Stimulated activated CD8-positive, alpha-beta memory T cell treated with anti-CD3 and anti-CD28 coated beads, Interleukin-12 subunit alpha, Interleukin-12 subunit beta, amount 100 ng/mL, for 24 hours (primary cell): ENCODE results near the gene ZNF202.
"Not testable (repeated sequence)": the region's sequence is repeated elsewhere in the genome, so short reads cannot be mapped to it uniquely, and the experiment has no call there.

Experiments used
- DNase-seq: peaks from one replicate; pipeline ENCODE4 v3.0.0-alpha.2; 2020; ENCODE audit errors: extremely low read depth

The ZNF202 gene

DNA sequence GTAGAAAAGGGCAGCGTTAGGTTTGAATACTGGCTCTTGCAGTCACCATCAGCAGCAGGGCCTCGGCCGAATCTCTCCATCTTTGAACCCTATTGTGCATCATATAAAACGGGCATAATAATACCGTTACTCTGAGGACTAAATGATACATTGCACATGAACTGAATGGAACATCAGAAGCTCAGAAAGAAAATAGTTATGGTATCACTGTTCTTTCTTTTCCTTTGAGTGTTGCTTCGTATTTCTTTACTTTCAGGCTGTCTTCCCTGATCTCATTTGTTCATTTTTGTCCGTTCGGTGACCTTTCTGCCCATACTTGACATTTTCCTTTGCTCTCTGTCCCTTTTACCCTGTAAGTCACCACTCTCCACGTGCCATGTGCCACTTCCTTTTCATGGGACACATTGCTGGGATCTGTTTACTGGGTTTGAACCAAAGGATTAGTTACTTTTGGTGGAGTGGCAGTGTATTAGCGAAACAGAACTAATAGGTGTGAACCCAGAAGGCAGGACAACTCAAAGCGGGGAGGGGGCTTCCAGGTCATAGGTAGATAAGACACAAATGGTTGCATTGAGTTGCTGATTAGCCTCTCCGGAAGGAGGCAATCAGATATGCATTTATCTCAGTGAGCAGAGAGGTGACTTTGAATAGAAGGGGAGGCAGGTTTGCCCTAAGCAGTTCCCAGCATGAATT, 717 bp upstream of the ZNF202 start:
- no peak for DNase-seq

DNA sequence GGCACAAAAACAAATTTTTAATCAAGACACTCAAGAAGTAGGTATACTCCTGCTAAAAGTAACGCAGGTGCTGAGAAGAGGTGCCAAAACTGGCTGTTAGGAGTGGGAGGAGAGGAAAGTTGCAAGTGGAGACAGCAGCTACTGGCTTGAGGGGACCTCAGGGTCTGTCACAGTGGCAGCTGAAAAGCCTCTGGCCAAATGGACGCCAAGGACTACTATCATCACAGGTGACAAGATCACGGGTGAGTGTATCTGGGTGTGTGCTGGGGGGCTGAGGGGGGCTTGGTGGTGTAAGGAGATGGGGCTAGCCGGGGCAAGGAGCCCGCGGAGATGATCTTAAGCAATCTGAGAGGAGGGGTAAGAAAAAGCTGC, 687 bp downstream of the ZNF202 start:
- DNase-seq = no peak

GRCh38 chr11:123738374-123738773, 3.1 kb downstream of the ZNF202 start:
- DNase-seq = no peak

- no peak for DNase-seq
Observed at GRCh38 chr11:123736769-123737168, 4.7 kb downstream of the ZNF202 start.

DNA sequence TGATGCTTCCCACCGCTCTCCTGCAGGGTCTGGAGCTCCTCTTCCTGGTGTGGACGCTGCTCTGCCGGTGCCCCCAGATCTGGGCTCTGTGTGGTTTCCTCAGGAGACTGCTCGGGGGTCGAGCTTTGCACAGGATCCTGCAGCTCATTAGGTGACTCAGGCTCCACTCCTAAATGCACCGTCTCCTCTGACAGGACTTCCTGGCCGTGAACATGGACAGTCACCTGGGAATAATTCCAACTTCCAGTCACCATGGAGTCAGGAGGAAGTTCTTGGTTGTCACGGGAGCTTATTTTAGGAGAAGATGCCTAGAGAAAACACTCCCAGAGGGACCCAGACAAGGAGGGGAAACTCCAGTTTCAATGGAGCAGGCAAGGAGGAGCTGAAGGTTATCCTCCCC, 11.9 kb downstream of the ZNF202 start:
- no peak for DNase-seq

- no peak for DNase-seq
Observed at GRCh38 chr11:123725995-123726655, 15.3 kb downstream of the ZNF202 start.

DNA sequence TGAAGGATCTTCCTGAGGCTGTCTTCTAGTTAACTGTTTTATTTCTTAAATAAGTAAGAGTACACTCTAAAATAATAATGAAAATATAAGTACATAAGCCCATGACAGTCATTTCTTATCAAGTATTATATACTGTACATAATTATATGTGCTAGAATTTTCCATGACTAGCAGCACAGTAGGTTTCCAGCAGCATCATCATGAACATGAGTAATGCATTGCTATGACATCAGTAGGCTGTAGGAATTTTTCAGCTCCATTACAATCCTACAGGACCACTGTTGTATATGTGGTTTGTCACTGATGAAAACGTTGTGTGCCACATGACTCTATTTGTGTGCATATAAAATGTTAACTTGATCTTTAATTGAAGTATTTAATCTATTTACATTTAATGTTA, 22.0 kb downstream of the ZNF202 start:
- DNase-seq = no peak

DNA sequence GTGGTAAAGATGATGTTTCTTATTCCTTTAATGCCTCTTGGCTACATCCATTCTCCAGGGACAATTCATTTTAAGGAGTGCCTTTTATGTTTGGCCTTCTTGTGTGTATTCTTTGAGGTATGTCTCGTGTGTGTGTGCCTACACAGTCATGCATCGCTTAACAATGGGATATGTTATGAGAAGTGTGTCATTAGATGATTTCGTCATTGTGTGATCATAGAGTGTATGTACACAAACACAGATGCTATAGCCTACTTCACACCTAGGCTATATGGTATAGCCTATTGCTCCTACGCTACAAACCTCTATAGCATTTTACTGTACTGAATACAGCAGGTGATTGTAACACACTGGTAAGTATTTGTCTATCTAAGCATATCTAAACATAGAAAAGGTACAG, 23.0 kb downstream of the ZNF202 start:
- DNase-seq = no peak

DNA sequence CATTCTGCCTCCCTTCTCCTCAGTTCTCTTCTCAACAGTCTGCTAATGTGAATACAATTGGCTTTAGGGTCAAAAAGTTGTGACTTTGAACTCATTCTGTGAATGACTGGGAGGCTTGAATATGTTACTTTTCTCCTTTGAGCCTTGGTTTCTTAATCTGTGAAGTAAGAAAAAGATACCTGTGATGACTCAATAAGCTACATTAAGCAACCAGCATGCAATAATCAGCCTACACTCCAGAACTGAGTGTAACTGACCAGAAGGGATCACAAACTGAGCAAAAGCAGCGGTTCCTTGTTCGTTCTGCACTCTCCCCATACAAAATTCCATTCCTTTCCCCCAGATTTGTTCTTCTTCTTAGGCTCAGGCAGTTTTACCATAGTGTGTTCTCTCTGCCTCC, 23.4 kb downstream of the ZNF202 start:
- no peak for DNase-seq

DNA sequence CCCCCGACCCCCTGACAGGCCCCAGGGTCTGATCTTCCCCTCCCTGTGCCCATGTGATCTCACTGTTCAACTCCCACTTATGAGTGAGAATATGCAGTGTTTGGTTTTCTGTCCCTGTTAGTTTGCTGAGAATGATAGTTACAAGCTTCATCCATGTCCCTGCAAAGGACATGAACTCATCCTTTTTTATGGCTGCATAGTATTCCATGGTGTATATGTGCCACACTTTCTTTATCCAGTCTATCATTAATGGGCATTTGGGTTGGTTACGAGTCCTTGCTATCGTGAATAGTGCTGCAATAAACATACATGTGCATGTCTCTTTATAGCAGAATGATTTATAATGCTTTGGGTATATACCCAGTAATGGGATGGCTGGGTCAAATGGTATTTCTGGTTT, 28.8 kb downstream of the ZNF202 start:
- not testable (repeated sequence) for DNase-seq

DNA sequence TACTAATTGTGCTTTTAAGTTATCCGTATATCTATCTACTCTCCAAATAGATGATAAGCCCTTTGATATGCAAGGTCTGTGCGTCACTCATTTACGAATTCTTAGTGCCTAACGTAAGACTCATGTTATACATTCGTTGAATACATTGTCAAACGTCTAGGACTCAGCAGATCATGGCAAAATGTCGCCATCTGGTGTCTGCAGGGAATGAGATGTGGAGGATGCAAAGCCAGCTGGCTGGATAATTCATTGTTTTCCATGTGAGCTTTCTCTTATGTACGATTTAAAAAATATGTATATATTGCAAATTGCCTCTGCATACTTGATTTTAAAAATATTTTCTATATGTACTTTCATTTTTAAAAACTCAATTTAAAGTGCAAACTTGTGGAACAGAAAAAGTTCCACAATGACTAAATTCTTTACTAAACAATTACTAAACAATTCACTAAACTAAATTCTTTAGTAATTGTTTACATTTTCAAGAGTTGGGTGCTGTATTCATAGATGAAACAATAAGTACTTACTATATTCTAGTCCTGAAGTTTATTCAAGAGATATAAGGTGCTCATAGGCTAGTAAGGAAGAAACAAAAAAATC, 33.8 kb downstream of the ZNF202 start:
- DNase-seq = no peak

DNA sequence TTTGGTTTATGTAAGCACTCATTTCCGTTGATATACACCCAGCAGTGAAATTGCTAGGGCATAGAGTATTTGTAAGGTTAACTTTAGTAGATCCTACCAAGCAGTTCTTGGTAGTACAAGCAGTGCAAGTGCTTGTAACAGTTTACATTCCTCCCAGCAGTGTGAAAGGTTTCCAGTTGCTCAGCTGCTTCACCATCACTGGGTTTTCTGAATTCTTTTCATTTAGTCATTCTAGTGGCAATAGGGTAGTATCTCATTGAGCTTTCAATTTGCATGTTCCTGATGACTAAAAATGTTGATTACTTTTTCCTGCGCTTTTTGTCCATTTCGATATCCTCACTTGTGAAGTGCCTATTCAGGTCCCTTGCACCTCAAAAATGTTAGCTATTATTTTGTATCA, 34.3 kb downstream of the ZNF202 start:
- DNase-seq = no peak

DNA sequence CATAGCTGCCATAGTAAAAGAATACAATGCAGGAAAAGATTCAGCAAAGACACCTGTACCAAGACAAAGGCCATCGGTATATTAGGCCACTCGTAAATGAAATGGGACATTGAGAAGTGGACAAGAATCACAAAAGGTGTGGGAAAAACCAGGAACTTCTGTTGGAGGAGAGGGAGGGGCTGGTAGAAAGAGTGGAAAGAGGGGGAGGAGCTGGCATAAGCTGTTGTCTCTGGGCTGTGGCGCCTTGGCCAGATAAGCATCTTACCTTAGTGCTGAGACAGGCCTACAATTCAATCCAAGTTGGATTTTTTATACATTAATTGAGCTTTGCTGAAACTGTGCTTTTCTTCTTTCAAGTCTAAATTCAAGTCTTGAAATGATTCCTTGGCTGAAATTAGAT, 37.1 kb downstream of the ZNF202 start:
- DNase-seq = no peak

DNA sequence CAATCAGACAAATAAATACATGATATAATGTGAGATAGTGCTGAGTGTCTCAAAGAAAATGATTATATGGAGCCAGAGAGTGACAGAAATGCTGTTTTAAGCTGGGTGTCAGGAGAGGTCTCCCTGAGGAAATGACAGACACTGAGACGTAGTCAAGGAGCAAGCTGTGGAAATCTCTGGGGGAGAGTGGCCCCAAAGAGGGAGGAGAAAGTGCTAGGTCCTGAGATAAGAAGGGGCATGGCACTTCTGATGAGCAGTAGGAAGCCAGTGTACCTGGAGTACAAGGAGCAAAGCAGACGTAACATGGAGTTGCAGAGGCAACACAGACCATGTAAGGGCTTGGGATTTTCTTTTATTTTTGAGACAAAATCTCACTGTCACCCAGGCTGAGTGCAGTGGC, 38.8 kb downstream of the ZNF202 start:
- no peak for DNase-seq

- DNase-seq = no peak
Observed at GRCh38 chr11:123702139-123702538, 39.3 kb downstream of the ZNF202 start.

GRCh38 chr11:123700772-123701171, 40.7 kb downstream of the ZNF202 start:
- DNase-seq = no peak

DNA sequence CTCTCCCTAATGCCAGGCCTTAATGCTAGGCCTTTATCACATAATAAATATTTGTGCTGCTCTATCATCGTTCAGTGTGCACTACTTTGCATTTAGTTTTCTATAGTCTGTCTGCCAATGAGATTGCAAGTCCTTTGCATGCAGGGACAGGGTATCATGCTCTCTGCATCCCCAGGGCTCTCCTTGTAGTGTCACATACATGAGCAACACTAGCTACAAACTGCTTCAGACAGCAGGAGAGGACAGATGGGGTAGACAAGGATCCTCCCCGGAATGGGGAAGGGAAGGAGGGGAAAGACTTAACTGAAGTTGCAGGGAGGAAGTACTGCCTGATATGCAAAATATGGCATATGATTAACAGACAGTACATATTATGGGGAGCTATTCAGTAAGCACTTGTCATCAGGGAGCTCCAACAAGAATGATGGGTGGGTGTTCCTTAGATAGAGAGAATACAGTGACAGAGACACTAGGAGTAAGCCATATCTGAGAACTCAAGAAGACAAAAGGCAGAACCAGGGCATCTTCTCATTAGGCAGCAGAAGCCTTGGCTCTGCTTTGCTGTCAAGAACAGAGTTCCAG, 42.8 kb downstream of the ZNF202 start:
- DNase-seq = no peak

GRCh38 chr11:123696183-123696582, 45.3 kb downstream of the ZNF202 start:
- DNase-seq = no peak

DNA sequence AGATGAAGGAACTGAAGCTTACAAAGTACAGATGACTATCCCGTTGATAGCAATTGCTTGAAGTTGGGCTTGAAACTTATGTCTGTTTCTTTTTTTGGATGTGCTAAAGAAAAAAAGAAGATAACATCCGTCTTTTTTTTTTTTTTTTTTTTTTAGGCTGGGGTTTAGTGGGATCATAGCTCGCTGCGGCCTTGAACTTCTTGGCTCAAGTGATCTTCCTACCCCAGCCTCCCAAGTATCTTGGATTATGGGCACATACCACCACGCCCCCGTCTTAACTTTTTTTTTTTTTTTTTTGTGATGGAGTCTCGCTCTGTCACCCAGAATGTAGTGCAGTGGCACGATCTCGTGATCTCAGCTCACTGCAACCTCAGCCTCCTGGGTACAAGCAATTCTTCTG, 46.2 kb downstream of the ZNF202 start:
- no peak for DNase-seq

DNA sequence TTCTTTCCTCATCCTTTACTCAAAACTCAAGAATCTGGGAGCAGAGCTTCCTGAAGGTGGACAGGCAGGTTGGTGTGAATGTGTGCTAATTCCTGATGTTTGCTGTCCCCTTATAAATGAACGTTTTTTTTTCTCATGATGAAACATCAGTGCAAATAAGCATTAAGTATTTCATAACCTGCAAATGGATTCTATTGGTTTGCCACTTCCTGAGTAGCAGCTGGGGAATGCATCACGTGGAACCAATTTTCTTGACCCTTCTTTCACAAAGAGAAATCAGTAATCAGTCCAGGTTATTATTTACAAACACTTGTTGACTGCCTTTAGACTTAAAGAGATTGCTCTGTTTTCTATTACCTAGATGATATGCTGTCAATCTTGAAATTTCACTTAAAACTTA, 46.9 kb downstream of the ZNF202 start:
- no peak for DNase-seq

- no peak for DNase-seq
Observed at GRCh38 chr11:123692961-123693360, 48.5 kb downstream of the ZNF202 start.

- DNase-seq = no peak
Observed at GRCh38 chr11:123690485-123690884, 51.0 kb downstream of the ZNF202 start.

DNA sequence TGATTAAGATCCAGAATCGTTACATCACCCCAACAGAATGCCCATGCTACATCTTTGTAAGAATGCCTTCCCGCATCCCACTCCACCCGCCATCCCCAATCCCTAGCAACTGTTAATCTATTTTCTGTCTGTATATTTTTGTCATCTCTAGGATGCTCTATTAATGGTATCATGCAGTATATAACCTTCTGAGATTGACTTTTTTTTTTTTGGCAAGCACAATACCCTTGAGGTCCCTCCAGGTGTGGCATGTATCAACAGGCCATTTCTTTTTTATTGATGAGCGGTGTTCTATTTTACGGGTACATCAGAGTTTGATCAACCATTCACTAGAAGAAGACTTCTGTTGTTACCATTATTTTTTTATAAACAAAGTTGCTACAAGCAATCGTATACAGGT, 56.9 kb downstream of the ZNF202 start:
- no peak for DNase-seq
